Central memory CD4-positive, alpha-beta T cell (primary cell): Measurements from ENCODE around the gene TMEM97.
"Not testable (repeated sequence)": the region's sequence is repeated elsewhere in the genome, so short reads cannot be mapped to it uniquely, and the experiment has no call there.

Experiments
- DNase-seq: peaks from one replicate; pipeline ENCODE4 v3.0.0; 2022

The TMEM97 gene

GRCh38 chr17:28338769-28339212, 19.8 kb downstream of the TMEM97 start:
- not testable (repeated sequence) for DNase-seq

GRCh38 chr17:28339431-28339830, 20.4 kb downstream of the TMEM97 start:
- DNase-seq, result no peak

GRCh38 chr17:28340374-28340773, 21.4 kb downstream of the TMEM97 start:
- no peak for DNase-seq

- no peak for DNase-seq
Observed at GRCh38 chr17:28341516-28341915, 22.5 kb downstream of the TMEM97 start.

GRCh38 chr17:28342313-28342712, 23.3 kb downstream of the TMEM97 start:
- DNase-seq, result no peak

- DNase-seq, result no peak
Observed at GRCh38 chr17:28343491-28343932, 24.5 kb downstream of the TMEM97 start.

GRCh38 chr17:28344011-28344410, 25.0 kb downstream of the TMEM97 start:
- no peak for DNase-seq

GRCh38 chr17:28344435-28344901, 25.5 kb downstream of the TMEM97 start:
- no peak for DNase-seq

GRCh38 chr17:28345419-28346198, 26.6 kb downstream of the TMEM97 start:
- no peak for DNase-seq

- no peak for DNase-seq
Observed at GRCh38 chr17:28346199-28346580, 27.2 kb downstream of the TMEM97 start.

- DNase-seq, result no peak
Observed at GRCh38 chr17:28346746-28347246, 27.8 kb downstream of the TMEM97 start.

GRCh38 chr17:28347261-28347891, 28.4 kb downstream of the TMEM97 start:
- DNase-seq, result no peak

- no peak for DNase-seq
Observed at GRCh38 chr17:28348979-28349378, 30.0 kb downstream of the TMEM97 start.

GRCh38 chr17:28350271-28350670, 31.3 kb downstream of the TMEM97 start:
- DNase-seq, result no peak

GRCh38 chr17:28357061-28357900, 38.3 kb downstream of the TMEM97 start, which contains the start of gene POLDIP2:
Gene POLDIP2, minus strand, starts transcription at chr17:28357527. Its CDS starts 79 bp downstream, at chr17:28357448.
- peak; percentile 96 for DNase-seq

- no peak for DNase-seq
Observed at GRCh38 chr17:28357901-28358197, 38.8 kb downstream of the TMEM97 start.

- DNase-seq, result no peak
Observed at GRCh38 chr17:28363186-28363585, 44.2 kb downstream of the TMEM97 start.

GRCh38 chr17:28363776-28364650, 45.0 kb downstream of the TMEM97 start:
- no peak for DNase-seq

- DNase-seq, result no peak
Observed at GRCh38 chr17:28364665-28365363, 45.8 kb downstream of the TMEM97 start, which contains the start of gene SEBOX. Gene SEBOX, minus strand, starts transcription at chr17:28365199. Its CDS starts 48 bp downstream, at chr17:28365151.

- no peak for DNase-seq
Observed at GRCh38 chr17:28365487-28365886, 46.5 kb downstream of the TMEM97 start.

- no peak for DNase-seq
Observed at GRCh38 chr17:28366605-28367004, 47.6 kb downstream of the TMEM97 start.
